Liver (tissue), 2 donors: ENCODE results near the gene TSPAN12.

ENCODE experiments used
- YY1 ChIP-seq: IDR thresholded peaks from 2 replicates; pipeline ENCODE4 v1.6.1; 2016; ENCODE audit warnings: antibody characterized with exemption, mild to moderate bottlenecking
- TF ChIP-seq, protein P1 (sequence below): fragments of 150-350 bp; IDR thresholded peaks from 2 replicates; pipeline ENCODE4 v1.5.1; 2017; ENCODE audit warnings: improper control_type of control experiment, low read depth, low read length; ENCODE audit not compliant: missing input control
- TF ChIP-seq, protein P2 (sequence below): IDR thresholded peaks from 2 replicates; pipeline ENCODE4 v1.6.1; 2016; ENCODE audit warnings: antibody characterized with exemption
- TF ChIP-seq, protein P3 (sequence below): IDR thresholded peaks from 2 replicates; pipeline ENCODE4 v1.6.1; 2016; ENCODE audit warnings: antibody characterized with exemption, mild to moderate bottlenecking
- donor health status: healthy.

DNA sequence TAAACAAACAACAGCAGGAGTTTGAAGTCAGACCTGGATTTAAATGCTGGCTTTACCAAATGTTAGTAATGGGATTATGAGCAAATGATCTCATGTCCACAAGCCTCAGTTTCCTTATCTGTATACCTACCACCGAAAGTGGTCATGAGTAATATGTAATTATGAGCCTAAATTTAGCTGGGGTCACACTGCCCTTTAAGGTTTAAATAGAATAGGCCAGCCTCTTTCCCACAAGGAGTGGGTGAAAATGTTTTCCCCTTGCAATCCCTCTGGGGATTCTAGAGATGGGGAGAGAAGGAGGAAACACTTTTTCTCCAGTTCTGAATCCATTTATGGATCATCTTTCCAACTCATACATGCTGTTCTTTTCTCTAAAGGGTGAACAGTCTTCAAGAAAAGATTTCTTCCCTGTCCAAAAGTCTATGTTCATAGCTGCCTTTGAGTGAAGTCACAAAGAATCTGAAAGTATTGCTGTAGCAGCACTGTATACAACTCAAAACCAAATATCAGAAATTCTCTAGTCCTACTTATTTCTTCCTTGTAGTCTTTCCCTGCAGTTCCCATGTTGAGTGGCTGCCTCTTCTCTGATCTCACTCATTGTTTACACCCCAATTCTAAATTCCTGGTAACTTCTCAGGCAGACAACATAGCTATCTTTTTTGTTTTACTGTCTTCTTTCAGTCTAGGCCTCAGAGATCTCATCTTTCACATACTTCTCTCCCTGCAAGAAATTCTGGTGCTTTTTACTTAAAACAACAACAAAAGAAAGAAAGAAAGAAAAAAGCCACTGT, 7.4 kb upstream of the TSPAN12 start:
- TF ChIP-seq, protein P1, sequence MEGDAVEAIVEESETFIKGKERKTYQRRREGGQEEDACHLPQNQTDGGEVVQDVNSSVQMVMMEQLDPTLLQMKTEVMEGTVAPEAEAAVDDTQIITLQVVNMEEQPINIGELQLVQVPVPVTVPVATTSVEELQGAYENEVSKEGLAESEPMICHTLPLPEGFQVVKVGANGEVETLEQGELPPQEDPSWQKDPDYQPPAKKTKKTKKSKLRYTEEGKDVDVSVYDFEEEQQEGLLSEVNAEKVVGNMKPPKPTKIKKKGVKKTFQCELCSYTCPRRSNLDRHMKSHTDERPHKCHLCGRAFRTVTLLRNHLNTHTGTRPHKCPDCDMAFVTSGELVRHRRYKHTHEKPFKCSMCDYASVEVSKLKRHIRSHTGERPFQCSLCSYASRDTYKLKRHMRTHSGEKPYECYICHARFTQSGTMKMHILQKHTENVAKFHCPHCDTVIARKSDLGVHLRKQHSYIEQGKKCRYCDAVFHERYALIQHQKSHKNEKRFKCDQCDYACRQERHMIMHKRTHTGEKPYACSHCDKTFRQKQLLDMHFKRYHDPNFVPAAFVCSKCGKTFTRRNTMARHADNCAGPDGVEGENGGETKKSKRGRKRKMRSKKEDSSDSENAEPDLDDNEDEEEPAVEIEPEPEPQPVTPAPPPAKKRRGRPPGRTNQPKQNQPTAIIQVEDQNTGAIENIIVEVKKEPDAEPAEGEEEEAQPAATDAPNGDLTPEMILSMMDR, result no peak
- TF ChIP-seq, protein P2, sequence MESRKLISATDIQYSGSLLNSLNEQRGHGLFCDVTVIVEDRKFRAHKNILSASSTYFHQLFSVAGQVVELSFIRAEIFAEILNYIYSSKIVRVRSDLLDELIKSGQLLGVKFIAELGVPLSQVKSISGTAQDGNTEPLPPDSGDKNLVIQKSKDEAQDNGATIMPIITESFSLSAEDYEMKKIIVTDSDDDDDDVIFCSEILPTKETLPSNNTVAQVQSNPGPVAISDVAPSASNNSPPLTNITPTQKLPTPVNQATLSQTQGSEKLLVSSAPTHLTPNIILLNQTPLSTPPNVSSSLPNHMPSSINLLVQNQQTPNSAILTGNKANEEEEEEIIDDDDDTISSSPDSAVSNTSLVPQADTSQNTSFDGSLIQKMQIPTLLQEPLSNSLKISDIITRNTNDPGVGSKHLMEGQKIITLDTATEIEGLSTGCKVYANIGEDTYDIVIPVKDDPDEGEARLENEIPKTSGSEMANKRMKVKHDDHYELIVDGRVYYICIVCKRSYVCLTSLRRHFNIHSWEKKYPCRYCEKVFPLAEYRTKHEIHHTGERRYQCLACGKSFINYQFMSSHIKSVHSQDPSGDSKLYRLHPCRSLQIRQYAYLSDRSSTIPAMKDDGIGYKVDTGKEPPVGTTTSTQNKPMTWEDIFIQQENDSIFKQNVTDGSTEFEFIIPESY, result no peak
- TF ChIP-seq YY1, result no peak
- TF ChIP-seq, protein P3, sequence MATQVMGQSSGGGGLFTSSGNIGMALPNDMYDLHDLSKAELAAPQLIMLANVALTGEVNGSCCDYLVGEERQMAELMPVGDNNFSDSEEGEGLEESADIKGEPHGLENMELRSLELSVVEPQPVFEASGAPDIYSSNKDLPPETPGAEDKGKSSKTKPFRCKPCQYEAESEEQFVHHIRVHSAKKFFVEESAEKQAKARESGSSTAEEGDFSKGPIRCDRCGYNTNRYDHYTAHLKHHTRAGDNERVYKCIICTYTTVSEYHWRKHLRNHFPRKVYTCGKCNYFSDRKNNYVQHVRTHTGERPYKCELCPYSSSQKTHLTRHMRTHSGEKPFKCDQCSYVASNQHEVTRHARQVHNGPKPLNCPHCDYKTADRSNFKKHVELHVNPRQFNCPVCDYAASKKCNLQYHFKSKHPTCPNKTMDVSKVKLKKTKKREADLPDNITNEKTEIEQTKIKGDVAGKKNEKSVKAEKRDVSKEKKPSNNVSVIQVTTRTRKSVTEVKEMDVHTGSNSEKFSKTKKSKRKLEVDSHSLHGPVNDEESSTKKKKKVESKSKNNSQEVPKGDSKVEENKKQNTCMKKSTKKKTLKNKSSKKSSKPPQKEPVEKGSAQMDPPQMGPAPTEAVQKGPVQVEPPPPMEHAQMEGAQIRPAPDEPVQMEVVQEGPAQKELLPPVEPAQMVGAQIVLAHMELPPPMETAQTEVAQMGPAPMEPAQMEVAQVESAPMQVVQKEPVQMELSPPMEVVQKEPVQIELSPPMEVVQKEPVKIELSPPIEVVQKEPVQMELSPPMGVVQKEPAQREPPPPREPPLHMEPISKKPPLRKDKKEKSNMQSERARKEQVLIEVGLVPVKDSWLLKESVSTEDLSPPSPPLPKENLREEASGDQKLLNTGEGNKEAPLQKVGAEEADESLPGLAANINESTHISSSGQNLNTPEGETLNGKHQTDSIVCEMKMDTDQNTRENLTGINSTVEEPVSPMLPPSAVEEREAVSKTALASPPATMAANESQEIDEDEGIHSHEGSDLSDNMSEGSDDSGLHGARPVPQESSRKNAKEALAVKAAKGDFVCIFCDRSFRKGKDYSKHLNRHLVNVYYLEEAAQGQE, result no peak
